Measurements from ENCODE around the gene NEO1.
"Not testable (repeated sequence)": the region's sequence is repeated elsewhere in the genome, so short reads cannot be mapped to it uniquely, and the experiment has no call there.

Gene NEO1

GRCh38 chr15:73291441-73291840, 239.2 kb downstream of the NEO1 start:
- H3K27me3 ChIP-seq (ENCODE audit: control insufficient read depth in 5 of 5, insufficient read depth in 4 of 5, low read length in 5 of 5), result no peaks in the 10 kb centered on the region
- H3K27ac ChIP-seq (ENCODE audit: low read depth, low read length), result no peak overlapping the region
- H3K9ac ChIP-seq (ENCODE audit: low read length in 5 of 5), result no peak overlapping the region
- H3K4me1 ChIP-seq (ENCODE audit: control insufficient read depth in 5 of 5, insufficient read depth in 5 of 5, low read length in 5 of 5), result no peaks in the 10 kb centered on the region
- H3K36me3 ChIP-seq (ENCODE audit: control insufficient read depth in 5 of 5, insufficient read depth in 5 of 5, low read length in 5 of 5), result peaks cover 8 to 45% (median 29%) of the 10 kb centered on the region in 5 donors
- no peak overlapping the region for H3K4me3 ChIP-seq (ENCODE audit: low read depth in 1 of 5, low read length in 5 of 5)
- no peaks in the 10 kb centered on the region for H3K9me3 ChIP-seq (ENCODE audit: control insufficient read depth in 5 of 5, low read length in 5 of 5)

GRCh38 chr15:73293773-73294172, 241.5 kb downstream of the NEO1 start:
- no peaks in the 10 kb centered on the region for H3K27me3 ChIP-seq (ENCODE audit: control insufficient read depth in 5 of 5, insufficient read depth in 4 of 5, low read length in 5 of 5)
- H3K27ac ChIP-seq (ENCODE audit: low read depth, low read length), result no peak overlapping the region
- H3K36me3 ChIP-seq (ENCODE audit: control insufficient read depth in 5 of 5, insufficient read depth in 5 of 5, low read length in 5 of 5), result peaks cover 4 to 34% (median 27%) of the 10 kb centered on the region in 5 donors
- no peak overlapping the region for H3K9ac ChIP-seq (ENCODE audit: low read length in 5 of 5)
- H3K4me1 ChIP-seq (ENCODE audit: control insufficient read depth in 5 of 5, insufficient read depth in 5 of 5, low read length in 5 of 5), result no peaks in the 10 kb centered on the region
- no peak overlapping the region for H3K4me3 ChIP-seq (ENCODE audit: low read depth in 1 of 5, low read length in 5 of 5)
- no peaks in the 10 kb centered on the region for H3K9me3 ChIP-seq (ENCODE audit: control insufficient read depth in 5 of 5, low read length in 5 of 5)

GRCh38 chr15:73295630-73296286, 243.5 kb downstream of the NEO1 start:
- no peaks in the 10 kb centered on the region for H3K9me3 ChIP-seq (ENCODE audit: control insufficient read depth in 5 of 5, low read length in 5 of 5)
- no peak overlapping the region for H3K9ac ChIP-seq (ENCODE audit: low read length in 5 of 5)
- H3K4me1 ChIP-seq (ENCODE audit: control insufficient read depth in 5 of 5, insufficient read depth in 5 of 5, low read length in 5 of 5), result no peaks in the 10 kb centered on the region
- no peak overlapping the region for H3K27ac ChIP-seq (ENCODE audit: low read depth, low read length)
- H3K4me3 ChIP-seq (ENCODE audit: low read depth in 1 of 5, low read length in 5 of 5), result no peak overlapping the region
- H3K36me3 ChIP-seq (ENCODE audit: control insufficient read depth in 5 of 5, insufficient read depth in 5 of 5, low read length in 5 of 5), result peaks cover 3 to 25% (median 19%) of the 10 kb centered on the region in 5 donors
- no peaks in the 10 kb centered on the region for H3K27me3 ChIP-seq (ENCODE audit: control insufficient read depth in 5 of 5, insufficient read depth in 4 of 5, low read length in 5 of 5)

GRCh38 chr15:73296609-73297353, 244.5 kb downstream of the NEO1 start:
- Histone ChIP-seq H3K27ac (ENCODE audit: low read depth, low read length) (no peak overlapping the region), H3K4me3 (ENCODE audit: low read depth in 1 of 5, low read length in 5 of 5) (no peak overlapping the region), H3K36me3 (ENCODE audit: control insufficient read depth in 5 of 5, insufficient read depth in 5 of 5, low read length in 5 of 5) (peaks cover 3 to 32% (median 24%) of the 10 kb centered on the region in 5 donors), H3K4me1 (ENCODE audit: control insufficient read depth in 5 of 5, insufficient read depth in 5 of 5, low read length in 5 of 5) (no peaks in the 10 kb centered on the region), H3K9ac (ENCODE audit: low read length in 5 of 5) (no peak overlapping the region), H3K27me3 (ENCODE audit: control insufficient read depth in 5 of 5, insufficient read depth in 4 of 5, low read length in 5 of 5) (no peaks in the 10 kb centered on the region), H3K9me3 (ENCODE audit: control insufficient read depth in 5 of 5, low read length in 5 of 5) (no peaks in the 10 kb centered on the region)

GRCh38 chr15:73298522-73299245, 246.4 kb downstream of the NEO1 start:
- no peaks in the 10 kb centered on the region for H3K9me3 ChIP-seq (ENCODE audit: control insufficient read depth in 5 of 5, low read length in 5 of 5)
- peaks cover 0 to 2% (median 0%) of the 10 kb centered on the region in 5 donors for H3K4me1 ChIP-seq (ENCODE audit: control insufficient read depth in 5 of 5, insufficient read depth in 5 of 5, low read length in 5 of 5)
- peaks cover 6 to 41% (median 36%) of the 10 kb centered on the region in 5 donors for H3K36me3 ChIP-seq (ENCODE audit: control insufficient read depth in 5 of 5, insufficient read depth in 5 of 5, low read length in 5 of 5)
- H3K27ac ChIP-seq (ENCODE audit: low read depth, low read length), result no peak overlapping the region
- no peak overlapping the region for H3K9ac ChIP-seq (ENCODE audit: low read length in 5 of 5)
- no peak overlapping the region for H3K4me3 ChIP-seq (ENCODE audit: low read depth in 1 of 5, low read length in 5 of 5)
- H3K27me3 ChIP-seq (ENCODE audit: control insufficient read depth in 5 of 5, insufficient read depth in 4 of 5, low read length in 5 of 5), result no peaks in the 10 kb centered on the region

- H3K4me3 ChIP-seq (ENCODE audit: low read depth in 1 of 5, low read length in 5 of 5); H3K27ac ChIP-seq (ENCODE audit: low read depth, low read length); H3K4me1 ChIP-seq (ENCODE audit: control insufficient read depth in 5 of 5, insufficient read depth in 5 of 5, low read length in 5 of 5); H3K9ac ChIP-seq (ENCODE audit: low read length in 5 of 5); H3K9me3 ChIP-seq (ENCODE audit: control insufficient read depth in 5 of 5, low read length in 5 of 5); H3K27me3 ChIP-seq (ENCODE audit: control insufficient read depth in 5 of 5, insufficient read depth in 4 of 5, low read length in 5 of 5): not testable (repeated sequence)
- H3K36me3 ChIP-seq (ENCODE audit: control insufficient read depth in 5 of 5, insufficient read depth in 5 of 5, low read length in 5 of 5), result peaks cover 7 to 40% (median 35%) of the 10 kb centered on the region in 5 donors
Observed at GRCh38 chr15:73300286-73300685, 248.0 kb downstream of the NEO1 start.

GRCh38 chr15:73303636-73304035, 251.4 kb downstream of the NEO1 start:
- peaks cover 7 to 29% (median 23%) of the 10 kb centered on the region in 5 donors for H3K36me3 ChIP-seq (ENCODE audit: control insufficient read depth in 5 of 5, insufficient read depth in 5 of 5, low read length in 5 of 5)
- H3K9ac ChIP-seq (ENCODE audit: low read length in 5 of 5), result no peak overlapping the region
- H3K9me3 ChIP-seq (ENCODE audit: control insufficient read depth in 5 of 5, low read length in 5 of 5), result no peaks in the 10 kb centered on the region
- no peak overlapping the region for H3K4me3 ChIP-seq (ENCODE audit: low read depth in 1 of 5, low read length in 5 of 5)
- no peak overlapping the region for H3K27ac ChIP-seq (ENCODE audit: low read depth, low read length)
- peaks cover 0 to 8% (median 0%) of the 10 kb centered on the region in 5 donors for H3K4me1 ChIP-seq (ENCODE audit: control insufficient read depth in 5 of 5, insufficient read depth in 5 of 5, low read length in 5 of 5)
- H3K27me3 ChIP-seq (ENCODE audit: control insufficient read depth in 5 of 5, insufficient read depth in 4 of 5, low read length in 5 of 5), result no peaks in the 10 kb centered on the region

GRCh38 chr15:73305331-73306211, 253.3 kb downstream of the NEO1 start:
- H3K36me3 ChIP-seq (ENCODE audit: control insufficient read depth in 5 of 5, insufficient read depth in 5 of 5, low read length in 5 of 5), result peaks cover 5 to 26% (median 19%) of the 10 kb centered on the region in 5 donors
- no peak overlapping the region for H3K4me3 ChIP-seq (ENCODE audit: low read depth in 1 of 5, low read length in 5 of 5)
- H3K27me3 ChIP-seq (ENCODE audit: control insufficient read depth in 5 of 5, insufficient read depth in 4 of 5, low read length in 5 of 5), result no peaks in the 10 kb centered on the region
- H3K9me3 ChIP-seq (ENCODE audit: control insufficient read depth in 5 of 5, low read length in 5 of 5), result no peaks in the 10 kb centered on the region
- no peak overlapping the region for H3K9ac ChIP-seq (ENCODE audit: low read length in 5 of 5)
- H3K4me1 ChIP-seq (ENCODE audit: control insufficient read depth in 5 of 5, insufficient read depth in 5 of 5, low read length in 5 of 5), result peaks cover 0 to 8% (median 0%) of the 10 kb centered on the region in 5 donors
- no peak overlapping the region for H3K27ac ChIP-seq (ENCODE audit: low read depth, low read length)

- no peaks in the 10 kb centered on the region for H3K27me3 ChIP-seq (ENCODE audit: control insufficient read depth in 5 of 5, insufficient read depth in 4 of 5, low read length in 5 of 5)
- no peak overlapping the region for H3K27ac ChIP-seq (ENCODE audit: low read depth, low read length)
- H3K36me3 ChIP-seq (ENCODE audit: control insufficient read depth in 5 of 5, insufficient read depth in 5 of 5, low read length in 5 of 5), result peaks cover 0 to 7% (median 5%) of the 10 kb centered on the region in 5 donors
- no peak overlapping the region for H3K4me3 ChIP-seq (ENCODE audit: low read depth in 1 of 5, low read length in 5 of 5)
- H3K4me1 ChIP-seq (ENCODE audit: control insufficient read depth in 5 of 5, insufficient read depth in 5 of 5, low read length in 5 of 5), result peaks cover 0 to 8% (median 0%) of the 10 kb centered on the region in 5 donors
- H3K9me3 ChIP-seq (ENCODE audit: control insufficient read depth in 5 of 5, low read length in 5 of 5), result no peaks in the 10 kb centered on the region
- no peak overlapping the region for H3K9ac ChIP-seq (ENCODE audit: low read length in 5 of 5)
Observed at GRCh38 chr15:73308305-73308704, 256.0 kb downstream of the NEO1 start.
